ENCODE measurements around the gene POU6F2.

POU6F2 gene

DNA sequence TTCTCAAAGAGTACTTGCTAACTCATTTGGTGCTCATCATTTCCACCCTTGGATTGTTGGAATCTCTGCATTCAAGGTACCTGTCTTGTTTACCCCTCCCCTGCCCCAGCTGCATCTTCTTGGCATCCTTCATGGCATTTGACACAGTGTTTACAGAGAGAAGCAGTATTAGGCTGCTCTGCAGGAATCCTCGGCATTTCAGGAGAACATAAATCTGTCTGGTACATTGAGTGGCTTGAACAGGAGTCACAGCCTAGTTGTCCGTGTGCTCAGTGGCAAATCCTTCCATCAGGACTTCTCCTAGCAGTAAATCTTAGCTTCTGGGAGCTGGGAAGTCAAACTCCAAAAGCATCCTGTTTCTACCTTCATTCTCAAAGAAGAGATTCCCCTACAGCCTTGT lies 451.7 kb downstream of the POU6F2 start:
- Histone ChIP-seq H3K27ac (ENCODE audit: low read length) (no peak overlapping the region), H3K36me3 (ENCODE audit: control insufficient read depth in 1 of 2, insufficient read depth in 2 of 2, low read length in 2 of 2) (no peaks in the 10 kb centered on the region), H3K9me3 (ENCODE audit: control insufficient read depth in 1 of 2, low read length in 2 of 2) (no peaks in the 10 kb centered on the region), H3K4me3 (ENCODE audit: low read depth in 1 of 2, low read length in 2 of 2) (no peak overlapping the region), H3K27me3 (ENCODE audit: low read depth, low read length) (no peaks in the 10 kb centered on the region), H3K4me1 (ENCODE audit: control insufficient read depth in 1 of 2, insufficient read depth in 2 of 2, low read length in 2 of 2) (peaks cover 0 to 4% of the 10 kb centered on the region in 2 donors)

GRCh38 chr7:39430441-39430840 lies 452.7 kb downstream of the POU6F2 start:
- no peaks in the 10 kb centered on the region for H3K36me3 ChIP-seq (ENCODE audit: control insufficient read depth in 1 of 2, insufficient read depth in 2 of 2, low read length in 2 of 2)
- peaks cover 0 to 4% of the 10 kb centered on the region in 2 donors for H3K4me1 ChIP-seq (ENCODE audit: control insufficient read depth in 1 of 2, insufficient read depth in 2 of 2, low read length in 2 of 2)
- H3K4me3 ChIP-seq (ENCODE audit: low read depth in 1 of 2, low read length in 2 of 2) = no peak overlapping the region
- no peaks in the 10 kb centered on the region for H3K27me3 ChIP-seq (ENCODE audit: low read depth, low read length)
- no peak overlapping the region for H3K27ac ChIP-seq (ENCODE audit: low read length)
- no peaks in the 10 kb centered on the region for H3K9me3 ChIP-seq (ENCODE audit: control insufficient read depth in 1 of 2, low read length in 2 of 2)

- peaks cover 0 to 4% of the 10 kb centered on the region in 2 donors for H3K4me1 ChIP-seq (ENCODE audit: control insufficient read depth in 1 of 2, insufficient read depth in 2 of 2, low read length in 2 of 2)
- no peak overlapping the region for H3K27ac ChIP-seq (ENCODE audit: low read length)
- no peaks in the 10 kb centered on the region for H3K36me3 ChIP-seq (ENCODE audit: control insufficient read depth in 1 of 2, insufficient read depth in 2 of 2, low read length in 2 of 2)
- H3K4me3 ChIP-seq (ENCODE audit: low read depth in 1 of 2, low read length in 2 of 2) = no peak overlapping the region
- no peaks in the 10 kb centered on the region for H3K27me3 ChIP-seq (ENCODE audit: low read depth, low read length)
- no peaks in the 10 kb centered on the region for H3K9me3 ChIP-seq (ENCODE audit: control insufficient read depth in 1 of 2, low read length in 2 of 2)
Observed at GRCh38 chr7:39430909-39431641, 453.4 kb downstream of the POU6F2 start.

DNA sequence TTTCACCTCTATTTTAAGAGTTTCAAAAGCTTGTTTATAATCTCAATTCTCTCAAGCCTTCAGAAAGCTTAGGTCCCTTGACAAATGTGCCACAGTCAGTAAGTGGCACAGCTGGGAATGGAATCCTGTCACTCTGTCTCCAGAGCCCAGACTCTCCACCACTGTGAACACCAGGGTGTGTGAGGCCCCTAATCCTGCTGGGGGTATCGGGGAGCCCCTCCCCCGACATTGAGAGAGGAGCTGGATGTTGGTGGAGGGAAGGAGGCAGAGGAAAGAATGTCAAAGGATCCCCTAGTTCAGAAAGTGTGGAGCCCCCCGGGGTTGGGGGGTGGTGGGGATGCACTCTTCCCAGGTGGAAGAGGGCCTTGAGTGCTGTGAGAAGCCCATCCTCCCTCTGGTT lies 454.7 kb downstream of the POU6F2 start:
- Histone ChIP-seq H3K27me3 (ENCODE audit: low read depth, low read length) (no peaks in the 10 kb centered on the region), H3K4me1 (ENCODE audit: control insufficient read depth in 1 of 2, insufficient read depth in 2 of 2, low read length in 2 of 2) (peaks cover 0 to 4% of the 10 kb centered on the region in 2 donors), H3K9me3 (ENCODE audit: control insufficient read depth in 1 of 2, low read length in 2 of 2) (no peaks in the 10 kb centered on the region), H3K4me3 (ENCODE audit: low read depth in 1 of 2, low read length in 2 of 2) (no peak overlapping the region), H3K36me3 (ENCODE audit: control insufficient read depth in 1 of 2, insufficient read depth in 2 of 2, low read length in 2 of 2) (no peaks in the 10 kb centered on the region), H3K27ac (ENCODE audit: low read length) (no peak overlapping the region)

GRCh38 chr7:39432807-39433416 lies 455.2 kb downstream of the POU6F2 start:
- H3K36me3 ChIP-seq (ENCODE audit: control insufficient read depth in 1 of 2, insufficient read depth in 2 of 2, low read length in 2 of 2) = no peaks in the 10 kb centered on the region
- peaks cover 0 to 4% of the 10 kb centered on the region in 2 donors for H3K4me1 ChIP-seq (ENCODE audit: control insufficient read depth in 1 of 2, insufficient read depth in 2 of 2, low read length in 2 of 2)
- no peaks in the 10 kb centered on the region for H3K27me3 ChIP-seq (ENCODE audit: low read depth, low read length)
- no peak overlapping the region for H3K27ac ChIP-seq (ENCODE audit: low read length)
- H3K4me3 ChIP-seq (ENCODE audit: low read depth in 1 of 2, low read length in 2 of 2) = no peak overlapping the region
- no peaks in the 10 kb centered on the region for H3K9me3 ChIP-seq (ENCODE audit: control insufficient read depth in 1 of 2, low read length in 2 of 2)

DNA sequence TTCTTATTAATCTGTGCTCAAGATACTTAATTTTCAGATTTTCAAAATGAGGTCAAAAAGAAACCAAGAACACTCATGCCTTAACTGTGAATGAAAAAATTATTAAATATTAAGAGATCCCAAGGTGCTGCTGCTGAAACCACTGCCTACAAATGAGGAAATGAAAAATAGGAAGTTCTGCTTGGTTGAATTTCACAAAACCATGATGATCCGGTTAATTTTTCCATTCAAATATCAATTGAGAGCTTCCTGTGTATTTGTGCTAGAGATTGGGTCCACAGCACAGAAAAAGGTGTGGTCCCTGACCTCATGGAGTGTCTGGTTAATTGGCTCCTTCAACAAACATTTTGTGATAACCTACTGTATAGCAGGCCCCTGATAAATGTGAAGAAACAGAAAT lies 455.8 kb downstream of the POU6F2 start:
- H3K4me3 ChIP-seq (ENCODE audit: low read depth in 1 of 2, low read length in 2 of 2) = no peak overlapping the region
- no peaks in the 10 kb centered on the region for H3K9me3 ChIP-seq (ENCODE audit: control insufficient read depth in 1 of 2, low read length in 2 of 2)

DNA sequence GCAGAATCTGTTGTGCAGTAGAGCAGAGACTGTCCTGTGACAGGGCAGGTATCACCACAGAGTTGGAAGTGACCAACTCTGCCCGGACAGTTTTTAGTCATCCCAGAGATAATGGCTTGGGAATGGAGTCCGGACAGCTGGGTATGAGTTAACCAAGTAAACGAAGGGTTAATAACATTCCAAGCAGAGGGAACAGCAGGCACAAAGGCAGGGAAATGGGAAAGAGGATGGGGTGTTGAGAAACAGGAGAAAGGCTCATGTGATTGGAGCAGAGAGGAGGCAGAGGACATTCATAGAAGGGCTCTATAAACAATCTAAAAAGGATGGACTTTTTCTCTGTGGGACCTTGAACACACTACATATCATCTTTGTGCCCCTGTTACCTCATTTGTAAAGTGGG lies 456.3 kb downstream of the POU6F2 start:
- Histone ChIP-seq H3K4me1 (ENCODE audit: control insufficient read depth in 1 of 2, insufficient read depth in 2 of 2, low read length in 2 of 2) (no peaks in the 10 kb centered on the region), H3K36me3 (ENCODE audit: control insufficient read depth in 1 of 2, insufficient read depth in 2 of 2, low read length in 2 of 2) (no peaks in the 10 kb centered on the region), H3K9me3 (ENCODE audit: control insufficient read depth in 1 of 2, low read length in 2 of 2) (no peaks in the 10 kb centered on the region), H3K27me3 (ENCODE audit: low read depth, low read length) (no peaks in the 10 kb centered on the region), H3K4me3 (ENCODE audit: low read depth in 1 of 2, low read length in 2 of 2) (no peak overlapping the region), H3K27ac (ENCODE audit: low read length) (no peak overlapping the region)

More for the DNA sequence above, 455.8 kb downstream of the POU6F2 start:
- H3K4me1 ChIP-seq (ENCODE audit: control insufficient read depth in 1 of 2, insufficient read depth in 2 of 2, low read length in 2 of 2) = peaks cover 0 to 1% of the 10 kb centered on the region in 2 donors
- H3K36me3 ChIP-seq (ENCODE audit: control insufficient read depth in 1 of 2, insufficient read depth in 2 of 2, low read length in 2 of 2) = no peaks in the 10 kb centered on the region
- no peaks in the 10 kb centered on the region for H3K27me3 ChIP-seq (ENCODE audit: low read depth, low read length)
- H3K27ac ChIP-seq (ENCODE audit: low read length) = no peak overlapping the region

DNA sequence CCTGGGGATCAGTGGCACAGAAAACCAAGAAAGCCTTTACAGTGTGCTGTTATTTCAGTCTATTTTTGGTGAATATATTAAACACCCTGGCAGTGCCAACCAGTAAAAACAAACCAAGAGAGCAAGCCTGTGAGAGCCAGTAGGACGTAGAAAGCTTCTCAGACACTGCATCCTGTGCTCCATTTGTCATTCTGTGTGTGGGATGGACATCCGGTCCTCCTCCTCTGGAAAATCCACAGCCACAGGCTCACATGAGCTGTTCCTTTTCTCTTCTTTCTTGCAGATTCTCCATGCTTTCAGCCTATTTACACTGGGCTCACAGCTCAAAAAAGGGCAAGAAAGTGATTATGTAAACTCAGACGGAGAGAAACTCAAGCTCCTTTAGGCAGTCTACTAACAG lies 468.8 kb downstream of the POU6F2 start:
- Histone ChIP-seq H3K9me3 (ENCODE audit: control insufficient read depth in 1 of 2, low read length in 2 of 2) (no peaks in the 10 kb centered on the region), H3K4me3 (ENCODE audit: low read depth in 1 of 2, low read length in 2 of 2) (no peak overlapping the region), H3K36me3 (ENCODE audit: control insufficient read depth in 1 of 2, insufficient read depth in 2 of 2, low read length in 2 of 2) (no peaks in the 10 kb centered on the region), H3K27ac (ENCODE audit: low read length) (no peak overlapping the region), H3K4me1 (ENCODE audit: control insufficient read depth in 1 of 2, insufficient read depth in 2 of 2, low read length in 2 of 2) (no peaks in the 10 kb centered on the region), H3K27me3 (ENCODE audit: low read depth, low read length) (no peaks in the 10 kb centered on the region)

DNA sequence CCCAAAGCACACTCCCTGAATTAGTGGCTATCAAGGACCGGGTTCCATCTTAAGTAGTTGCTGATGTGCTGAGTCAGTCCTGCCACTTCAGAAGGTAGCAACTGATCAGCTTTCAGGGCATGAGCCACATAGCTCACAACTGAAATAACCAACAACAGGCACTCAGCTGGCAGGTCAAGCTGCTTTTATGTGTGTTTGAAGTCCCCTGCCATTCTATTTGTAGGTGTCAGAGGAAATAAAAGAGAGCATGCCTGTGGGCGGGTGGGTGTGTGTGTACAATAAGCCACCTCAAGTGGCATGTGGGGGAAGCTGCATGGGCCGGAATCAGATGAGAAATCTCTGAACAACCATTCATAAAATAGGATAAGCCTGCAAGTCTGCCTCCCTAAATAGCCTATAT lies 474.2 kb downstream of the POU6F2 start:
- Histone ChIP-seq H3K27ac (ENCODE audit: low read length) (no peak overlapping the region), H3K4me1 (ENCODE audit: control insufficient read depth in 1 of 2, insufficient read depth in 2 of 2, low read length in 2 of 2) (no peaks in the 10 kb centered on the region), H3K36me3 (ENCODE audit: control insufficient read depth in 1 of 2, insufficient read depth in 2 of 2, low read length in 2 of 2) (no peaks in the 10 kb centered on the region), H3K4me3 (ENCODE audit: low read depth in 1 of 2, low read length in 2 of 2) (no peak overlapping the region), H3K27me3 (ENCODE audit: low read depth, low read length) (no peaks in the 10 kb centered on the region), H3K9me3 (ENCODE audit: control insufficient read depth in 1 of 2, low read length in 2 of 2) (no peaks in the 10 kb centered on the region)

DNA sequence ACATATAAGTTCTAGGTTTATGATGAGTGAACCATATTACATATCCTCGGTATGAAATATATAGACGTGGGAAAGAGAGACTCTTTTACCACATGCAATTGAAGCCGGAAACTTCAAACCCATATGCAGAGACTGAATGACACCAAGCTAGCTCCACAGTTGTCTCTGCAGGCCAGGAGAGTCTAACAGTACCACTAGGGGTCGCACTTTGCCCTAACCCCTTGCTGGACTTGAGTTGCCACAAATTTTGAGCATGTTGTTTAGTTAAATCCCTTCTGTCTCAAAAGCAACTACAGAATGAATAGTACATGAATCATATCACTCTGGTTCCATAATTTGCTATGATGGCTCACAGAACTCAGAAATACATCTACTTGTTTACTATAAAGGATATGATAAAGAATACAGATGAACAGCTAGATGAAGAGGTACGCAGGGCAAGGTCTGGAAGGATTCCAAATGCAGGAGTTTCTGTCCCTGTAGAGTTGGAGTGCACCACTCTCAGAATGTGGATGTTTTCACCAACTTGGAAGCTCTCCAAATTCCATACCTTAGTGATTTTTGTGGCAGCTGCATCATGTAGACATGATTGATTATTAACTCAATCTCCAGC lies 476.1 kb downstream of the POU6F2 start:
- no peaks in the 10 kb centered on the region for H3K36me3 ChIP-seq (ENCODE audit: control insufficient read depth in 1 of 2, insufficient read depth in 2 of 2, low read length in 2 of 2)
- H3K4me1 ChIP-seq (ENCODE audit: control insufficient read depth in 1 of 2, insufficient read depth in 2 of 2, low read length in 2 of 2) = no peaks in the 10 kb centered on the region
- no peak overlapping the region for H3K4me3 ChIP-seq (ENCODE audit: low read depth in 1 of 2, low read length in 2 of 2)
- no peak overlapping the region for H3K27ac ChIP-seq (ENCODE audit: low read length)
- no peaks in the 10 kb centered on the region for H3K9me3 ChIP-seq (ENCODE audit: control insufficient read depth in 1 of 2, low read length in 2 of 2)
- no peaks in the 10 kb centered on the region for H3K27me3 ChIP-seq (ENCODE audit: low read depth, low read length)

DNA sequence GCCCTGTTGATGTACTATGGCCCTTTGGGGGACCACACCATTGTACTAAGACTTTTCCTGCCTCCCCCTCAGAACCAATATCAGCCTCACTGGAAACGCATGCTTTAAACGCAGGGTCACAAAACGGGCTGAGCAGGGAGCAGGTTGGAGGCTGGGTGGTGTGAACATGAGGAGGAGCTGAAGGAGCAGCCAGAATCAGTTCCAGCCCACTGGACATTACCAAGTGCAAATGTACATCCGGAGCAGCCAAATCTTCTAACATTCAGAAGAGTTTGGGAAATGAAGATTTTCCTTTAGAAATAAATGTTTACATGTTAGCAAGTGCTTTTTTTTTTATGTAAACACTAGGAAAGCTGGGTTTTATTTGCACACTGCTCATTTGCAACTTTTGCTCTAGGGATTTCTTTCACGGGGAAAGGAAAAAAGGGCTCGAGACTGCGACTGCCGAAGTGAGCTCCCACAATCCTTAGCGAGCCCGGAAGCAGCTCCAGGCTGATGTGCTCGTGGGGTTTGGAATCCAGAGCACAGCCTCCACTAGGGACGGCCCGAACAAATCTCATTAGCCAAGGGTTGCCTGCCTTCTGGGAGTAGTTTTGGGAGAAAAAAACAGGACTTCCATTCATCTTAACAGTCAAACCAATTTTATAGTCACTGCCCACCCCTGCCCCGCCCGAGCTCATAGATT lies 480.5 kb downstream of the POU6F2 start:
- no peak overlapping the region for H3K27ac ChIP-seq (ENCODE audit: low read length)
- H3K4me1 ChIP-seq (ENCODE audit: control insufficient read depth in 1 of 2, insufficient read depth in 2 of 2, low read length in 2 of 2) = no peaks in the 10 kb centered on the region
- no peaks in the 10 kb centered on the region for H3K36me3 ChIP-seq (ENCODE audit: control insufficient read depth in 1 of 2, insufficient read depth in 2 of 2, low read length in 2 of 2)
- H3K4me3 ChIP-seq (ENCODE audit: low read depth in 1 of 2, low read length in 2 of 2) = peak overlapping the region; percentile 48
- no peaks in the 10 kb centered on the region for H3K27me3 ChIP-seq (ENCODE audit: low read depth, low read length)
- no peaks in the 10 kb centered on the region for H3K9me3 ChIP-seq (ENCODE audit: control insufficient read depth in 1 of 2, low read length in 2 of 2)

All from muscle layer of duodenum (tissue), 2 donors.